ENCODE measurements around the gene GLRA1.
"Not testable (repeated sequence)": the region's sequence is repeated elsewhere in the genome, so short reads cannot be mapped to it uniquely, and the experiment has no call there.

GLRA1 gene

GRCh38 chr5:151812757-151813309 is 111.8 kb downstream of the GLRA1 start:
- DNase-seq (ENCODE audit: low read depth) = no peak

GRCh38 chr5:151811593-151812321 is 112.9 kb downstream of the GLRA1 start:
- DNase-seq (ENCODE audit: low read depth) = no peak

- DNase-seq (ENCODE audit: low read depth) = no peak
These were observed 113.8 kb downstream of the GLRA1 start for GRCh38 chr5:151810897-151811296.

- DNase-seq (ENCODE audit: low read depth) = no peak
These were observed 114.2 kb downstream of the GLRA1 start for GRCh38 chr5:151810449-151810848.

GRCh38 chr5:151808451-151809169 is 116.0 kb downstream of the GLRA1 start:
- no peak for DNase-seq (ENCODE audit: low read depth)

- DNase-seq (ENCODE audit: low read depth) = no peak
These were observed 119.0 kb downstream of the GLRA1 start for GRCh38 chr5:151805414-151806223.

GRCh38 chr5:151800532-151800931 is 124.1 kb downstream of the GLRA1 start:
- DNase-seq (ENCODE audit: low read depth) = no peak

GRCh38 chr5:151799407-151799806 is 125.2 kb downstream of the GLRA1 start:
- no peak for DNase-seq (ENCODE audit: low read depth)

- DNase-seq (ENCODE audit: low read depth) = no peak
These were observed 126.0 kb downstream of the GLRA1 start for GRCh38 chr5:151798674-151799073.

GRCh38 chr5:151795426-151795825 is 129.2 kb downstream of the GLRA1 start:
- no peak for DNase-seq (ENCODE audit: low read depth)

- no peak for DNase-seq (ENCODE audit: low read depth)
These were observed 131.3 kb downstream of the GLRA1 start for GRCh38 chr5:151793358-151793757.

GRCh38 chr5:151787817-151788216 is 136.8 kb downstream of the GLRA1 start:
- no peak for DNase-seq (ENCODE audit: low read depth)

GRCh38 chr5:151786468-151786867 is 138.2 kb downstream of the GLRA1 start:
- DNase-seq (ENCODE audit: low read depth) = no peak

- DNase-seq (ENCODE audit: low read depth) = no peak
These were observed 140.5 kb downstream of the GLRA1 start for GRCh38 chr5:151784141-151784540.

- not testable (repeated sequence) for DNase-seq (ENCODE audit: low read depth)
These were observed 141.0 kb downstream of the GLRA1 start for GRCh38 chr5:151783664-151784063.

- no peak for DNase-seq (ENCODE audit: low read depth)
These were observed 143.4 kb downstream of the GLRA1 start for GRCh38 chr5:151781201-151781600.

- no peak for DNase-seq (ENCODE audit: low read depth)
These were observed 144.3 kb downstream of the GLRA1 start for GRCh38 chr5:151780348-151780747.

GRCh38 chr5:151779531-151780125 is 145.0 kb downstream of the GLRA1 start:
- DNase-seq (ENCODE audit: low read depth) = no peak

GRCh38 chr5:151775025-151775606 is 149.5 kb downstream of the GLRA1 start:
- DNase-seq (ENCODE audit: low read depth) = no peak

- no peak for DNase-seq (ENCODE audit: low read depth)
These were observed 150.7 kb downstream of the GLRA1 start for GRCh38 chr5:151773951-151774350.

- peak; percentile 6 for DNase-seq (ENCODE audit: low read depth)
These were observed 151.6 kb downstream of the GLRA1 start for GRCh38 chr5:151772846-151773561.
